Heart left ventricle (tissue), 13 donors: ENCODE measurements around the gene ANKDD1A.

Experiments used
- POLR2A ChIP-seq, 2 donors: fragments of 450-650 bp; IDR thresholded peaks; one replicate each; pipeline ENCODE4 v1.6.1; 2017; ENCODE audit warnings: antibody characterized with exemption in 2 of 2, mild to moderate bottlenecking in 2 of 2, moderate library complexity in 2 of 2
- TF ChIP-seq, protein P1 (sequence below), 12 donors: fragments of 200-600 bp; sonication (generic) in 4 of 12; IDR thresholded peaks; one replicate each; pipeline versions ENCODE4 v1.5.0 to v1.8.0; 2018 to 2022; ENCODE audit warnings: antibody characterized with exemption in 12 of 12, mild to moderate bottlenecking in 5 of 12
- donor health status: ischemic (EF 13 %, LVEDD 7.1; RV severe dilation, severe dysfunction).
- donor health status: DM: no; HTN: yes; CAD: no.
- donor health status: DM: no; HTN: no; CAD: no.
- donor health status: ischemic (EF 25% LVEDD 6.9; RV normal size, moderate dysfunction).
- donor health status: ischemic (EF 25% LVEDD 5.7; RV mildly dilated, moderate dysfunction).
- donor health status: ischemic (EF 35%, LVEDD 5.7; RV mildly dilated, moderate dysfunction).
- donor health status: nonischemic (EF 11% LVEDD 7.7; RV severe dilation, severe dysfunction).
- donor health status: DM: yes; HTN: yes; CAD: no.
- donor health status: PGD.
- donor health status: ischemic (EF 29% LVEDD 5.4; RV normal size, mild dysfunction).
- donor health status: nonischemic (EF 23%, LVEDD 6.1; RV moderate dilation, normal function).

DNA sequence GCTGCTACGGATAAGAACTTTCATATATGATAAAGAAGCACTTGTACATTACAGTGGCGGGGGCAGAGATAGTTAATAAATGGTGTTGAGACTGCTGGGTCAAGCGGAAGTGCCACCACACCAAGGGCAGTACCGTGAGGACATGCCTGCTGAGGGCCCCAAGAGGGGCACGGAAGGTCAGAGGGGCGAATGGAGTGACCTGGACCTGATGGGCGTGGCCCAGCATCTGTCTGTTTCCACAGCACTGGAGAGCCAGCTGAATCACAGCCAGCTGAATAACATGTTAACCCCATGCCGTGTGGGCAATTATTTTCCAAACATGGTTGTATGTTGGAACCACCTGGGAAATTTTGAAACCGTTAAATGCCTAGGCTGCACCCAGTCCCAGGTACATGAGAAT lies 37.2 kb downstream of the ANKDD1A start:
- TF ChIP-seq POLR2A (IDR thresholded peaks at IDR 0.05): no peak
- TF ChIP-seq, protein P1, sequence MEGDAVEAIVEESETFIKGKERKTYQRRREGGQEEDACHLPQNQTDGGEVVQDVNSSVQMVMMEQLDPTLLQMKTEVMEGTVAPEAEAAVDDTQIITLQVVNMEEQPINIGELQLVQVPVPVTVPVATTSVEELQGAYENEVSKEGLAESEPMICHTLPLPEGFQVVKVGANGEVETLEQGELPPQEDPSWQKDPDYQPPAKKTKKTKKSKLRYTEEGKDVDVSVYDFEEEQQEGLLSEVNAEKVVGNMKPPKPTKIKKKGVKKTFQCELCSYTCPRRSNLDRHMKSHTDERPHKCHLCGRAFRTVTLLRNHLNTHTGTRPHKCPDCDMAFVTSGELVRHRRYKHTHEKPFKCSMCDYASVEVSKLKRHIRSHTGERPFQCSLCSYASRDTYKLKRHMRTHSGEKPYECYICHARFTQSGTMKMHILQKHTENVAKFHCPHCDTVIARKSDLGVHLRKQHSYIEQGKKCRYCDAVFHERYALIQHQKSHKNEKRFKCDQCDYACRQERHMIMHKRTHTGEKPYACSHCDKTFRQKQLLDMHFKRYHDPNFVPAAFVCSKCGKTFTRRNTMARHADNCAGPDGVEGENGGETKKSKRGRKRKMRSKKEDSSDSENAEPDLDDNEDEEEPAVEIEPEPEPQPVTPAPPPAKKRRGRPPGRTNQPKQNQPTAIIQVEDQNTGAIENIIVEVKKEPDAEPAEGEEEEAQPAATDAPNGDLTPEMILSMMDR (IDR thresholded peaks at IDR 0.05): no peak
